Left forelimb (tissue), 1 donor: Measurements from ENCODE around the gene ITPK1.

Source experiments
- DNase-seq: peaks from one replicate; pipeline ENCODE4 v3.0.0-alpha.2; 2018; ENCODE audit warnings: low spot score

ITPK1 gene

DNA sequence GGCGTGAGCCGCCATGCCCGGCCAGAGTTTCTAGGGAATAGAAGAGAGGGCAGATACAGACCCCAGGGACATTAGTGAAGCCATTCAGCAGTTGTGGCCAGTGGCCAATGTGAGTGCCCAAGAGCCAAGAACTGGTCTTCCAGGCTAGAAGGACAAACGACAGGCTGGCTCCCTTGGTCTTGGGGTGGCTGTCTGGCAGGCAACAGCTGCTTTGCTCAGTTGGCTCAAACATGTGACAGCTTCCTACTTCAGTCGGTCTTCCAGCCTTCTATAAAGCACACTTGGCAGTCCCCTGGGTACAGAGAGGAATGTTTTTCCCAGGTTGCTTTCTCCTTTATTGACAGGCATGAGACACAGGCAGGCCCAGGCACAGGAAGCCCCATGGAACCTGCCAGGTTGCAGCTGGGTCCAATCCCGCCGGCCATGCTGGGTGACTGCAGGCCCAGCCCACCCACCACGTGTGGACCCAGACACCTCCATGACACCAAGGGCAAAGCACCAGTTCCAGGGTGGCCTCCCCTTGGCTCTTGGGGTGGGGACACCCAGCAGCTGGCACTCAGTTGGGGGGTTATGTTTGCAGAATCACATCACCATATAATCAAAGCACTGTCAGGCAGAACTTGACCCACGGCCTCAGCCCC lies 177.4 kb downstream of the ITPK1 start:
- no peak for DNase-seq

DNA sequence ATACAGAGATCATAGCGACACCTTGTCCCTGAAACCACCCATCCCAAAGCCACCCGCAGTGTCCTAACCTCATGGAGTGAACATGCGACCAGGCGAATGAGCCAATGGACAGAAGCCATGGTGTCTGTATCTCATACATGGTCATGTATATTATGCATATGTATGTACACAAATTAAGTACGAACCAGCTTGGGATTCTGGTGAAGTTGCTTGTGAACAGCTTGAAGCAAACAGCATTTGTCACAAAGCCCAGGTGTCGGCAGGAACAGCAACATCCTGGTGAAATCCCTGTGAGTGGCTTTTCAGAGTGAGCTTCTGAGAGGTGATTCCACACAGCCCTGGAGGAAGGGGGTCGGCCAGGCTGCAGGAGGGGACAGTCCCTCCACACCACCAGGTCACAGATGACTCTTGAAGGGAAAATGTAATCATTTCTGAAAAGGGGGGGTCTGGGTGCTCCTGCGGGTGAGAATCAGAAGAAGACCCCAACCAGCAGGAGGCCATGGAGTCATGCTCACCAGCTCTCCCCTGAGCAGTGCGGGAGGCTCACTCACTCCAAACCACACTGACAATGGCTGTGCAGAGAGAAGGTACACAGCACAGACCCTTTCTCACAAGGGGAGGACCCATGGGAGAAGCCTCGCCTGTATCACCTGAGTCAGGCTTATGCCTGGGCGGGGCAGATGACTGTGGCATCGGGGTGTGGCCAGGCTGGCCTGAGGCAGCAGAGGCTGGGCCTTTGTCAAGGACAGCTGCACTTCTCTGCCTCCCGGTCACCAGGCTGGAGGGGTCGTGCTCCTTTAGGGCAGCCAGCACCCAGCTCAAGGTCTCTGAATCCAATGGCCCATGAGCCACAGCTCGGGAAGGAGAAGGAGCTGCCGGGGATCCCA lies 178.4 kb downstream of the ITPK1 start:
- no peak for DNase-seq

- no peak for DNase-seq
These were observed 179.6 kb downstream of the ITPK1 start for GRCh38 chr14:92936085-92936484.

DNA sequence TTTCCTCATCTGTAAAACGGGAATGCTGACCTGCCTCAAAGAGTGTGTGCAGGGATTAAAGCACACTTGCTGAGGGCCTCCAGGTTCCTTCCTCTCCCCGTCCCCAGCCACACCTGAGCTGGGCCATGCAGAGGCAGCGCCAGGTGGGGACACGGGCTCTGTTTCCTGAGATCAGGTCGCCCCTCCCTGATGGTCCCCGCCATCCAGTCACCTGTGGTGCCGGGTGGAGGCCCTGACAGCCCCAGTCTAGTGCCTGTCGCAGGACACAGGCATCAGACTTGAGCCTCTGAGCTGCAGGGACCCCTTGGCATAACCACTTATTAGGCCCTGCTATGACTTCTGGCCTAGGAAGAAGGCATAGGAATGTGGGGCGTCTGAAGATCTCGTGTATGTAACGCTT lies 180.3 kb downstream of the ITPK1 start:
- DNase-seq = no peak

DNA sequence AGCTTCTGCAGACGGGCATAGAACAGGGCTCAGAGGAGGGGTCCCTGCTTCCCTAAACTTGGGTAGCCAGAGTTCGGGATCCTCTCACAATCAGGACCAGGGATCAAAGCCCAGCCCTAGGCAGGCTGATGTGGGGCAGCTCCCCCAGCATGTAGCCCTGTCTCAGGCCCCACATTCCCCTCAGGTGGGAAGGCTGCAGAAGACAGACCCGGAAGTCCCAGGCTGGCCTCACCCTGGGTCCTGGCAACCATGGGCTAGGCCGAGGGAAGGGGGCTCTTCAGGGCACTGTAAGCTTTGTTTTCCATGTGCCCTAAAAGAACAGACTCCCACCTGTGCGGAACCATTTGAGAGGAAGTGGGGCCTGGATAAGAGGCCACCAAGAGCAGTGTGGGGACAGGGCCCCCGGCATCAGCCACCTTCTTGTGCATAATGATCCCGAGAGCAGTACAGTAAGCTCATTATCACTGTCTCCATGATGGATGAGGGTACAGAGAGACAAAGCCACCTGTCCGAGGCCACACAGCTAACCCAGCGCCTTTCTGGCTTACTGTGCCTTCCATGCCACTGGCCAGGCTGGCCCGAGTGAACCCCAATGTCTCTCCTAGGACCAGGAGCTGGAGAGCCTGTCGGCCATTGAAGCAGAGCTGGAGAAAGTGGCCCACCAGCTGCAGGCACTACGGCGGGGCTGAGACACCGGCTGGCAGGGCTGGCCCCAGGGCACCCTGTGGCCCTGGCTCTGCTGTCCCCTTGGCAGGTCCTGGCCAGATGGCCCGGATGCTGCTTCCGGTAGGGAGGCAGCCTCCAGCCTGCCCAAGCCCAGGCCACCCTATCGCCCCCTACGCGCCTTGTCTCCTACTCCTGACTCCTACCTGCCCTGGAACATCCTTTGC lies 181.3 kb downstream of the ITPK1 start:
- no peak for DNase-seq

GRCh38 chr14:92933481-92933880 lies 182.2 kb downstream of the ITPK1 start:
- DNase-seq = no peak

DNA sequence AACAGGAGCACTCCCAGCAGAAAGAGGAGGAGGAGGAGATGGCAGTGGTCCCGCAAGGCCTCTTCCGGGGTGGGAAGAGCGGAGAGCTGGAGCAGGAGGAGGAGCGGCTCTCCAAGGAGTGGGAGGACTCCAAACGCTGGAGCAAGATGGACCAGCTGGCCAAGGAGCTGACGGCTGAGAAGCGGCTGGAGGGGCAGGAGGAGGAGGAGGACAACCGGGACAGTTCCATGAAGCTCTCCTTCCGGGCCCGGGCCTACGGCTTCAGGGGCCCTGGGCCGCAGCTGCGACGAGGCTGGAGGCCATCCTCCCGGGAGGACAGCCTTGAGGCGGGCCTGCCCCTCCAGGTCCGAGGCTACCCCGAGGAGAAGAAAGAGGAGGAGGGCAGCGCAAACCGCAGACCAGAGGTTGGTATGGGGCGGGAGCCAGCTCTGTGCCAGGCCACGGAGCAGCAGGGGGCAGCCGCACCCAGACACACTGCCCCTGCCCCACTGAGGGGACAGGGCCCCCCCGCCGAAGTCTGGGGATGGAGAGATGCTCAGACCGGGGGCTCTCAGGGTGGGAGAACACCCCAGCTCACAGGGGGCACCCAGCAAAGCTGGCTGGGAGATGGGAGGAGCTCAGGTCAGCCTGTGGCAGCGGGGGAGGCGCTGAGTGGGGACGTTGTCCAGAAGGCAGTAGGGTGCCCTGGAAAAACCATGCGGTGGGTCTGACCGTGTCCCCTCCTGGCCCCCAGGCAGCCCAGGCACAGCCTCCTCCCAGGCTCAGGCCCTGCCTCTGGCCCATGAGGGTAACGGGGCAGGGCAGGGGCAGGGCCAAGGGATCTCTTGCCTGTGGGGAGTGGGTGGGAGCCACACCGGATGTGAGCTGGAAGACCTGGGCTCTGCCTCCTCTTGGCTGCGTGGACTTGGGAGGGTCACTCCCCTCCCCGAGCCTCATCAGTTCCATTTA lies 183.0 kb downstream of the ITPK1 start:
- DNase-seq = no peak

- DNase-seq = no peak
These were observed 183.9 kb downstream of the ITPK1 start for GRCh38 chr14:92931681-92932447.

- no peak for DNase-seq
These were observed 184.8 kb downstream of the ITPK1 start for GRCh38 chr14:92930737-92931602.

- DNase-seq = no peak
These were observed 185.8 kb downstream of the ITPK1 start for GRCh38 chr14:92929689-92930608.

DNA sequence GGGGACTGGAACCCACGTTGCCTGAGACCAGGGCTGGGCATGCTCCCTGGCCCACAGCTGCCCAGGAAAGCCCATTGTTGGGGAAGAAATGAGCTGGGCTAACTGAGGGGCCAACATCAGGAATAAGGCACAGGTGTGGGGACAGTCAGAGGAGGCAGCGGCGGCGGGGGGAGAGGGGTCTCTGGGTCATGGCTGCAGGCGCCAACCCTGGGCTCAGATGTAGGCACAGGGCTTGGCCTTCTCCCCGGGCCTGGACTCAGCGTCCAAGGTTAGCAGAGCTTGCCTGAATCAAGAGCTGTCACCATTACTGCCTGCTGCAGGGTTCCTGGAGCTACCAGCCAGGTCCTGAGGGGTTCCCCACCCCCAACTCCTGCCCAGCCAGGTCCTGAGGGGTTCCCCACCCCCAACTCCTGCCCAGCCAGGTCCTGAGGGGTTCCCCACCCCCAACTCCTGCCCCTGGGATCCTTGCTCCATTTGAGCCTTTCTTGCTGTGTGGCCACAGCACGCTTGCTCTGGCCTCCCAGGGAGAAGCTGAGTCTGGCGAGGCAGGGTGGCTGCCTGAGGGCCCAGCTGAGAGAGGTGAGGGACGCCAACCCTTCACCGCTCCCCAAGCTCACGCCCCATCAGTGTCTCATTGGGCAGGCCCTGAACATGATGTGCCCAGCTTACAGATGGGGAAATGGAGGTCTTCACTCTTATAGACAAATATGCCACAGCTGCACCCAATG lies 186.6 kb downstream of the ITPK1 start:
- no peak for DNase-seq

- no peak for DNase-seq
These were observed 187.5 kb downstream of the ITPK1 start for GRCh38 chr14:92928258-92928629.

- DNase-seq = no peak
These were observed 188.1 kb downstream of the ITPK1 start for GRCh38 chr14:92927349-92928257.

- DNase-seq = no peak
These were observed 188.8 kb downstream of the ITPK1 start for GRCh38 chr14:92926931-92927330.

- no peak for DNase-seq
These were observed 189.4 kb downstream of the ITPK1 start for GRCh38 chr14:92926180-92926845.

- DNase-seq = no peak
These were observed 190.3 kb downstream of the ITPK1 start for GRCh38 chr14:92925446-92925845.
